HG02623 (cell line): ENCODE results near the gene AP5S1.

Source experiments
- ATAC-seq: cut with Tn5 transposase; IDR thresholded peaks from one replicate; pipeline ENCODE4 v1.9.1; 2021; ENCODE audit warnings: moderate library complexity; ENCODE audit not compliant: unreplicated experiment

The AP5S1 gene

DNA sequence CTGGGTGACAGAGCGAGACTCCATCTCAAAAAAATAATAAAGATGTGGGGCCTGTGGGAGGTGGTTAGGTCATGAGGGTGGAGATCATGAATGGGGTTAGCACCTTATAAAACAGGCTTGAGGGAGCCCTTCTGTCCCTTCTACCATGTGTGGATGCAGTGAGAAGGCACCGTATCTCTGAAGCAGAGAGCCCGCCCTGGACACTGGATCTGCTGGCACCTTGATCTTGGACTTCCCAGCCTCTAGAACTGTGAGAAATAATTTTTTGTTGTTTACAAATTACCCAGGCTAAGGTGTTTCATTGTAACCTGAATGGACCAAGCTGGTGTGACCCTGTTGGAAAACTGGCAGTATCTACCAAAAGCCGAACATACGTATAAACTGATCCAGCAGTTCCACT lies 53.2 kb downstream of the AP5S1 start:
- ATAC-seq: no peak

DNA sequence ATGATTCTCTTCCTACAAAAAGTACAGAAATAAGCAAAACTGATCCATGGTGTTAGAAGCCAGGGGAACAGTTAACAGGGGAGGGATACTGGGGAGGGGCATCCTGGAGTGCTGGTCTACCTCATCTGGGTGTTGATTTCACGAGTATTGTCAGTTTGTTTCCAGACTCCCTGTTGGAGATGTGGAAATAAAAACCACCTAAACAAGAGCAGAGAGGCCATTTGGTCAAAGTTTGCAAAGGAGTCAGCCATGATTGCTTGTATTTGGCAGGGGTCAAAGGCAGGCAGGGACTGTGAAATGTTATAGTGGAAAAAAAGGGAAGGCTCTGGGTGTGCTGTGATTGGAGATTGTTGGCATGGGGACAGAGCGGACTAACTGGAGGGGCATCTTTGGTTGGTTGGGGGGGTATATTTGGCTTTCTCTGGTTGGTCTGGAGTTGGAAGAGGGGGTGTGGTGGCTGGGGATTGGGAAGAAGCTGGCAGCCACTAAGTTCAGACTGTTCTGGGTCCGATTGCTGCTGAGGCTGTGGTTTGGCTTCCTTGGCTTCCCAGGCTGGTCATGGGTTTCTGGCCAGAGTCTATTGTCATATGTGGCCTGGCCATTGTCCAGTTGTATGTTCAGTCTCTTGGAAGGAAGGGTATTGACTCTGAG lies 54.0 kb downstream of the AP5S1 start:
- ATAC-seq: no peak

DNA sequence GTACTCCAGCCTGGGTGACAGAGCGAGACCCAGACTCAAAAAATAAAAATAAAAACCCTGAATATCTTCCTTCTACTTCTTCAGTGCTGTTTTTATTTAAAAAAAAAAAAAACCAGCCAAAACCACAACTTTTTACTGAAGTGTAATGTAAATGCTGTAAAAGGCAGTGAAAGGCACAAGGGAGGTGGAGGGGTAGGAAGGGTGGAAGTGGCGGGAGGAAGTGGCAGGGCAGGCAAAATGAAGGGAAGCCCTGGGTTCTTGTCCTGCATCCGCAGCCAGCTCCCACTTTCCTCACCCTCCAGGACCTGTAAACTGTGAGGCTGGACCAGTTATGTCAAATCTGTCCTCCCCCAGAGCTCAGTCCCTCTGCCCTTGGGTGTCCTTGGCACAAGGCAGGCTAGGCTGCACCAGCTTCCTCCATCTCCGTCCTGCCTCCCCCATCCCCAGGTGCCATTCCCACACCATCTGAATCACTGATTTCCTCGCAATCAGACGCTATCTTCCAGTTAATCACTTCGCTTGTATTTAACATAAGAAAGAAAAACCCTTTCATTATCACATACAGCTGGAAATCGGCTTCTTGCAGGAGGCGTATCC lies 55.1 kb downstream of the AP5S1 start:
- ATAC-seq: no peak

DNA sequence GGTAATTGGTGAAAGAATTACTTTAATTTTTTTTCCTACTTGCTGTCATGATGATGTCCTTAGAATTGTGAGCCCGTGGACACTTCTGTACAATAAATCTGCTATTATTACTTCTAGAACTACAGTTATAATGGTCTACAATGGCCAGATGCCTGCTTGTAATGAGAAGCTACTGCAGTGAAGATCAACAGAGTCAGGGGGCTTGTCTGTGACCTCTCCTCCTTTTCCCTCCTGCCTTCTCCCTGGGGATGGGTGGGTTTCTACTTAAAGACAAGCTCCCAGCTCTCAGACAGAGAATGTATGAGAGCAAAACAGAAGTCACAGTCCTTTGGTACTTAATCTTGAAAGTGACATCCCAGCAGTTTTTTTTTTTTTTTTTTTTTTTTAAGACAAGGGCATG lies 55.7 kb downstream of the AP5S1 start:
- ATAC-seq: no peak

DNA sequence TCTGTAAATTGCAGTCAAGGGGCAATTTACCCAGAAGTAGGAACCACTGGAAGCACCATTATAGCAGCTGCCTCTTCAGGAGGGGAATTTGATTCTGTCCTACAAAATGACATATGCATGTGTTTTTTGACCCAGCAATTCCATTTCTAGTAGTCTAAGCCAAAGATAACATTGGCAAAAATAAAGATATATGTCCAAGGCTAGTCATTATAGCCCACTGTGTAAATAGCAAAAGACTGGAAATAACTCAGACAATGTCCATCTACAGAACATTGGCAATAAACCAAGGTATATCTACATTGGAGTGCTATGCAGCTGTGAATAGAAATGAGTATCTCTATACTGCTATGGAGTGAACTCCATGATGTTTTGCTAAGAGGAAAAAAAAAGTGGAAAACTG lies 56.3 kb downstream of the AP5S1 start:
- no peak for ATAC-seq
